Measurements from ENCODE around the gene LPAR4. TPM values are rescaled to one million over a fixed set of nuclear protein-coding genes. Genes with fewer than 3 reads are reported as not detected.
A peak's percentile ranks its signal among the peaks of the same experiment; 100 is the strongest.

The LPAR4 gene, protein sequence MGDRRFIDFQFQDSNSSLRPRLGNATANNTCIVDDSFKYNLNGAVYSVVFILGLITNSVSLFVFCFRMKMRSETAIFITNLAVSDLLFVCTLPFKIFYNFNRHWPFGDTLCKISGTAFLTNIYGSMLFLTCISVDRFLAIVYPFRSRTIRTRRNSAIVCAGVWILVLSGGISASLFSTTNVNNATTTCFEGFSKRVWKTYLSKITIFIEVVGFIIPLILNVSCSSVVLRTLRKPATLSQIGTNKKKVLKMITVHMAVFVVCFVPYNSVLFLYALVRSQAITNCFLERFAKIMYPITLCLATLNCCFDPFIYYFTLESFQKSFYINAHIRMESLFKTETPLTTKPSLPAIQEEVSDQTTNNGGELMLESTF
- total RNA-seq, result 0.29 and 0.36 TPM in 2 replicates

DNA sequence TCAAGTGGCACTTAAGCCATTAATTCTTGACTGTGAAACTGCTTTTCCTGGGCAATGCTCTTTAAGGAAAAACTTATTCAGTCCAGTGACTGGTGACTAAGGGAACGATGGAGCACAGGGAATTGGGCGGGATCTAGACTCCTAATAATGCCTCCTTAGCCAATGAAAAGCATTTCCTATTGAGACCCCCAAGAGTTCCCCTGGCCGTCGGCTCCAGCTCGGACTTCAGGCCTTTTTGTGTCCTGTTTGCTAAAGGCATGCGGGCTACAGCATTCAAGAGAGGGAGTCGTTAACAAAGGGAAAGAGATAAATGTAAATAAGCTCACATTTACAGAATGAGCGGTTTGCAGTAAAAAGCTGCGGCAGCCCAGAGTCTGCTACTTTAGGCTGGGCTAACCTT lies at the start of gene LPAR4:
TSS of gene LPAR4 (plus strand) at position 232 of the 400 bp plus-strand sequence. CDS start 7,150 bp downstream, outside the sequence.
- Histone ChIP-seq H3K4me2 (ENCODE audit: insufficient read depth, low read length) (peak within 1 kb of the TSS; percentile 77), H3K79me2 (ENCODE audit: insufficient read depth, low read length) (no peaks in the 10 kb centered on the region), H4K20me1 (ENCODE audit: insufficient read depth, low read length) (no peaks in the 10 kb centered on the region), H2AFZ (ENCODE audit: low read length) (peak within 1 kb of the TSS; percentile 73), H3K36me3 (ENCODE audit: insufficient read depth, low read length) (no peaks in the 10 kb centered on the region), H3K27me3 (ENCODE audit: insufficient read depth, low read length) (no peaks in the 10 kb centered on the region), H3K4me3 (ENCODE audit: insufficient read depth, low read length) (peak within 1 kb of the TSS; percentile 60), H3K4me1 (ENCODE audit: insufficient read depth, low read length) (no peaks in the 10 kb centered on the region), H3K9me3 (ENCODE audit: low read depth, low read length) (no peaks in the 10 kb centered on the region), H3K27ac (ENCODE audit: low read depth, low read length) (no peak within 1 kb of the TSS)
- TF ChIP-seq, protein P1, sequence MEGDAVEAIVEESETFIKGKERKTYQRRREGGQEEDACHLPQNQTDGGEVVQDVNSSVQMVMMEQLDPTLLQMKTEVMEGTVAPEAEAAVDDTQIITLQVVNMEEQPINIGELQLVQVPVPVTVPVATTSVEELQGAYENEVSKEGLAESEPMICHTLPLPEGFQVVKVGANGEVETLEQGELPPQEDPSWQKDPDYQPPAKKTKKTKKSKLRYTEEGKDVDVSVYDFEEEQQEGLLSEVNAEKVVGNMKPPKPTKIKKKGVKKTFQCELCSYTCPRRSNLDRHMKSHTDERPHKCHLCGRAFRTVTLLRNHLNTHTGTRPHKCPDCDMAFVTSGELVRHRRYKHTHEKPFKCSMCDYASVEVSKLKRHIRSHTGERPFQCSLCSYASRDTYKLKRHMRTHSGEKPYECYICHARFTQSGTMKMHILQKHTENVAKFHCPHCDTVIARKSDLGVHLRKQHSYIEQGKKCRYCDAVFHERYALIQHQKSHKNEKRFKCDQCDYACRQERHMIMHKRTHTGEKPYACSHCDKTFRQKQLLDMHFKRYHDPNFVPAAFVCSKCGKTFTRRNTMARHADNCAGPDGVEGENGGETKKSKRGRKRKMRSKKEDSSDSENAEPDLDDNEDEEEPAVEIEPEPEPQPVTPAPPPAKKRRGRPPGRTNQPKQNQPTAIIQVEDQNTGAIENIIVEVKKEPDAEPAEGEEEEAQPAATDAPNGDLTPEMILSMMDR (IDR thresholded peaks at IDR 0.05; ENCODE audit: extremely low read depth, low read depth, low read length), result no peak
- no peak for DNase-seq (ENCODE audit: insufficient read length, low spot score, missing footprints)

DNA sequence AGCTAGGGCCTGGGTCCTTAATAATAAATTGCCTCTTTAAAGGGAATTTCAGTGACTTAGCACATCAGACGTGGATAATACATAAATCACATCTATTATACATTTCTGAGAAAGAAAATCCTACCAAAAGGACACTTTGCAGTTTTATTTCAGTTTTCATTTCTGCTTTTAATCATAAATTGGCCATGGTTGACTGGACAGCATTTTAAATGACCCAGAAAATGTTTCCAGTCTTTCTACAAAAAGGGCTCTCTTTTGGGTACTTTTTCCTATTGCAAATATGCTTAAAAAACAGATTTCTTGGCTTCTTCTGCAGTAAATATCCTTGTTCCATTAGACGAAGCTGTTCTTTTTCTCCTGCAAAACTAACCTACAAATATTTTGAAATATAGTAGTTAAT lies 41.4 kb upstream of the LPAR4 start:
- no peak overlapping the region for H3K4me3 ChIP-seq (ENCODE audit: insufficient read depth, low read length)
- H3K27me3 ChIP-seq (ENCODE audit: insufficient read depth, low read length), result no peaks in the 10 kb centered on the region
- DNase-seq (ENCODE audit: insufficient read length, low spot score, missing footprints), result no peak
- no peaks in the 10 kb centered on the region for H3K9me3 ChIP-seq (ENCODE audit: low read depth, low read length)
- no peaks in the 10 kb centered on the region for H3K79me2 ChIP-seq (ENCODE audit: insufficient read depth, low read length)
- H3K36me3 ChIP-seq (ENCODE audit: insufficient read depth, low read length), result no peaks in the 10 kb centered on the region
- no peak overlapping the region for H3K4me2 ChIP-seq (ENCODE audit: insufficient read depth, low read length)
- H2AFZ ChIP-seq (ENCODE audit: low read length), result no peak overlapping the region
- TF ChIP-seq, protein P1 (IDR thresholded peaks at IDR 0.05; ENCODE audit: extremely low read depth, low read depth, low read length), result no peak
- no peaks in the 10 kb centered on the region for H4K20me1 ChIP-seq (ENCODE audit: insufficient read depth, low read length)
- H3K4me1 ChIP-seq (ENCODE audit: insufficient read depth, low read length), result no peaks in the 10 kb centered on the region
- H3K27ac ChIP-seq (ENCODE audit: low read depth, low read length), result no peak overlapping the region

DNA sequence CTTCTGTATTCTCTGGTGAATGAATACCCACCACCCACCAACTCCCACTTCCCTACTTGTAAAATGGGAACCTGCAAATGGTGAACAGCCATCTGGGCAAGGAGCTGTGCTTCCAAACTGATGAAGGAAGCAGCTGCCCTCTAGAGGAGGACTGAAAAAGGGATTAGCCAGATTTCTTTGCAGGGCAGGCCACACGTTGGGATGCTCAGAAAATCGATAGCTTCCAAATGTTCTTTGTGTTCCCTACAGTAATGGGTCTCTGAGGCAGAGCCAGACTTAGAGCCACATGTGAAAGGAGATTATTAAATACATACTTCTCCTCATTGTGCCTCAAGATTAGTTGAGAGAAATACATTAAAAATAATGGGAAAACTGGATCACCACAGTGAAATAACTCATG lies 39.3 kb upstream of the LPAR4 start:
- no peak overlapping the region for H3K4me3 ChIP-seq (ENCODE audit: insufficient read depth, low read length)
- no peaks in the 10 kb centered on the region for H3K27me3 ChIP-seq (ENCODE audit: insufficient read depth, low read length)
- no peaks in the 10 kb centered on the region for H4K20me1 ChIP-seq (ENCODE audit: insufficient read depth, low read length)
- no peaks in the 10 kb centered on the region for H3K9me3 ChIP-seq (ENCODE audit: low read depth, low read length)
- H3K36me3 ChIP-seq (ENCODE audit: insufficient read depth, low read length), result no peaks in the 10 kb centered on the region
- no peaks in the 10 kb centered on the region for H3K79me2 ChIP-seq (ENCODE audit: insufficient read depth, low read length)
- no peak overlapping the region for H2AFZ ChIP-seq (ENCODE audit: low read length)
- H3K4me1 ChIP-seq (ENCODE audit: insufficient read depth, low read length), result no peaks in the 10 kb centered on the region
- no peak overlapping the region for H3K4me2 ChIP-seq (ENCODE audit: insufficient read depth, low read length)
- TF ChIP-seq, protein P1 (IDR thresholded peaks at IDR 0.05; ENCODE audit: extremely low read depth, low read depth, low read length), result peak; percentile 56
- no peak overlapping the region for H3K27ac ChIP-seq (ENCODE audit: low read depth, low read length)
- DNase-seq (ENCODE audit: insufficient read length, low spot score, missing footprints), result no peak

DNA sequence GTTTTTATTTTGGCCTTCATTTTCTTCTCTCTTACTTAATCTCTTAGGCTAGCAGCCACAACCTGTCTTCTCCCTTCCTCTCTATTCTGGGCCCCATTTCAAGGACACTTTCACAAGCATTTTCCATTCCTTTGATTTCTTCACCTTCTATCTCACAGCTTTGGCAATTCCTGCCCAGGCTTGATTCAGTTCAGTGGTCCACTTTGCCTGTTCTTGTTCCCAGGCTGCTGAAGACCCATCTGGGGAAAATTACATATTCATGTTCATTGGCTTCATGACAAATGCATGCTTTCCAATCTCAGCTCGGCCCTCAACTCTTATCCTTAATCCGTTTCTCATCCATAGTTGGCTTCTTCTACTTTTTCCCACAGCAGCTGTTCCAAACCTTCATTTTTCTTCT lies 38.7 kb upstream of the LPAR4 start:
- Histone ChIP-seq H3K27me3 (ENCODE audit: insufficient read depth, low read length) (no peaks in the 10 kb centered on the region), H3K79me2 (ENCODE audit: insufficient read depth, low read length) (no peaks in the 10 kb centered on the region), H3K9me3 (ENCODE audit: low read depth, low read length) (no peaks in the 10 kb centered on the region), H3K27ac (ENCODE audit: low read depth, low read length) (no peak overlapping the region), H3K4me3 (ENCODE audit: insufficient read depth, low read length) (no peak overlapping the region), H3K36me3 (ENCODE audit: insufficient read depth, low read length) (no peaks in the 10 kb centered on the region), H2AFZ (ENCODE audit: low read length) (no peak overlapping the region), H4K20me1 (ENCODE audit: insufficient read depth, low read length) (no peaks in the 10 kb centered on the region), H3K4me1 (ENCODE audit: insufficient read depth, low read length) (no peaks in the 10 kb centered on the region), H3K4me2 (ENCODE audit: insufficient read depth, low read length) (no peak overlapping the region)
- no peak for DNase-seq (ENCODE audit: insufficient read length, low spot score, missing footprints)
- TF ChIP-seq, protein P1 (IDR thresholded peaks at IDR 0.05; ENCODE audit: extremely low read depth, low read depth, low read length), result no peak

Measured in osteoblast (primary cell).